ENCODE results near the gene SERPINB11. TPM values are rescaled to one million over a fixed set of nuclear protein-coding genes. Genes with fewer than 3 reads are reported as not detected.

Gene SERPINB11
- total RNA-seq, 1 experiment from 2014 or later: not detected

- Histone ChIP-seq H3K4me3 (ENCODE audit: low read depth, low read length) (no peak overlapping the region), H3K9me3 (no peaks in the 10 kb centered on the region), H3K36me3 (ENCODE audit: control insufficient read depth, insufficient read depth, low read length) (no peaks in the 10 kb centered on the region), H3K4me1 (no peaks in the 10 kb centered on the region), H3K27me3 (replicated peaks; ENCODE audit: control insufficient read depth, insufficient read depth, low read length) (no peaks in the 10 kb centered on the region)
- H3K4me3 Mint-ChIP-seq (ENCODE audit: unreplicated experiment): no peak overlapping the region
- intact Hi-C loops (cut with micrococcal nuclease; ENCODE audit: unreplicated experiment): no loop called here
- DNase-seq: no peak
- peaks cover 6% of the 10 kb centered on the region for H3K36me3 Mint-ChIP-seq (ENCODE audit: insufficient read depth, unreplicated experiment)
- H3K4me1 Mint-ChIP-seq (ENCODE audit: low read depth, unreplicated experiment): no peaks in the 10 kb centered on the region
- ChIA-PET POLR2A (no interaction called here), CTCF (no interaction called here)
- no peak overlapping the region for H3K27ac Mint-ChIP-seq (ENCODE audit: unreplicated experiment)
- no TSS peak for BruUV-seq (replicated peaks)
- H3K27me3 Mint-ChIP-seq (ENCODE audit: insufficient read depth, unreplicated experiment): peaks cover 3% of the 10 kb centered on the region
- H3K9me3 Mint-ChIP-seq (ENCODE audit: unreplicated experiment): peaks cover 14% of the 10 kb centered on the region
- TF ChIP-seq CTCF (IDR thresholded peaks at IDR 0.05; ENCODE audit: insufficient read depth in 1 of 2, low read depth in 1 of 2, low read length in 1 of 2, severe bottlenecking in 1 of 2, unreplicated experiment in 1 of 2): no peak
Observed at GRCh38 chr18:63763831-63764600, 61.3 kb downstream of the SERPINB11 start.

- Histone ChIP-seq H3K4me1 (no peaks in the 10 kb centered on the region), H3K9me3 (no peaks in the 10 kb centered on the region), H3K27me3 (replicated peaks; ENCODE audit: control insufficient read depth, insufficient read depth, low read length) (no peaks in the 10 kb centered on the region), H3K4me3 (ENCODE audit: low read depth, low read length) (no peak overlapping the region), H3K36me3 (ENCODE audit: control insufficient read depth, insufficient read depth, low read length) (no peaks in the 10 kb centered on the region)
- H3K27me3 Mint-ChIP-seq (ENCODE audit: insufficient read depth, unreplicated experiment): peaks cover 3% of the 10 kb centered on the region
- peaks cover 5% of the 10 kb centered on the region for H3K9me3 Mint-ChIP-seq (ENCODE audit: unreplicated experiment)
- H3K27ac Mint-ChIP-seq (ENCODE audit: unreplicated experiment): no peak overlapping the region
- DNase-seq: no peak
- BruUV-seq (replicated peaks): no TSS peak
- no peak overlapping the region for H3K4me3 Mint-ChIP-seq (ENCODE audit: unreplicated experiment)
- POLR2A ChIA-PET: no interaction called here
- CTCF ChIA-PET: no interaction called here
- no peaks in the 10 kb centered on the region for H3K4me1 Mint-ChIP-seq (ENCODE audit: low read depth, unreplicated experiment)
- intact Hi-C loops (cut with micrococcal nuclease; ENCODE audit: unreplicated experiment): no loop called here
- H3K36me3 Mint-ChIP-seq (ENCODE audit: insufficient read depth, unreplicated experiment): no peaks in the 10 kb centered on the region
- no peak for TF ChIP-seq CTCF (IDR thresholded peaks at IDR 0.05; ENCODE audit: insufficient read depth in 1 of 2, low read depth in 1 of 2, low read length in 1 of 2, severe bottlenecking in 1 of 2, unreplicated experiment in 1 of 2)
Observed at GRCh38 chr18:63765837-63766236, 63.1 kb downstream of the SERPINB11 start.

Other genes starting within 250 kb of the SERPINB11 start
- not detected in 2 replicates for gene SERPINB5, start 226.0 kb upstream of the SERPINB11 start, total RNA-seq (2022)
- gene SERPINB12, start 160.6 kb upstream of the SERPINB11 start, total RNA-seq (2022): not detected in 2 replicates
- not detected in 2 replicates for gene SERPINB13, start 115.6 kb upstream of the SERPINB11 start, total RNA-seq (2022)
- gene SERPINB4, start 58.7 kb upstream of the SERPINB11 start, total RNA-seq (2022): not detected in 2 replicates
- not detected in 2 replicates for gene SERPINB3, start 41.1 kb upstream of the SERPINB11 start, total RNA-seq (2022)
- not detected in 2 replicates for gene SERPINB7, start 72.5 kb downstream of the SERPINB11 start, total RNA-seq (2022)
- not detected in 2 replicates for gene SERPINB2, start 184.7 kb downstream of the SERPINB11 start, total RNA-seq (2022)
- gene SERPINB10, start 205.0 kb downstream of the SERPINB11 start, total RNA-seq (2022): not detected in 2 replicates
- gene HMSD, start 246.3 kb downstream of the SERPINB11 start, total RNA-seq (2022): not detected in 2 replicates

All from Caco-2 (cell line).